Gastroesophageal sphincter (tissue), 4 donors: ENCODE data around the gene ADCY10. TPM values are rescaled to one million over a fixed set of nuclear protein-coding genes. Genes with fewer than 3 reads are reported as not detected.

Experiments used
- ATAC-seq: fragments of 150-250 bp; one replicate; pipeline ENCODE4 v1.9.1; 2016; ENCODE audit warnings: mild to moderate bottlenecking, moderate library complexity
- H3K27ac ChIP-seq, 4 donors: fragments of 200-600 bp; sonication (generic) in 3 of 4; 1 replicate in 3 of 4; 2 replicates in 1 of 4; pipeline ENCODE4 v1.5.1; 2016 to 2019
- H3K27me3 ChIP-seq: fragments of 200-600 bp; sonication (generic); one replicate; pipeline ENCODE4 v1.5.1; 2019
- H3K36me3 ChIP-seq, 2 donors: fragments of 200-600 bp; sonication (generic); one replicate each; pipeline ENCODE4 v1.5.1; 2019; ENCODE audit warnings: control low read depth in 1 of 2
- H3K4me1 ChIP-seq, 3 donors: fragments of 200-600 bp; sonication (generic); 1 replicate in 2 of 3; 2 replicates in 1 of 3; pipeline ENCODE4 v1.5.1; 2016 to 2019; ENCODE audit warnings: control low read depth in 2 of 3
- H3K4me3 ChIP-seq, 2 donors: fragments of 200-600 bp; sonication (generic); one replicate each; pipeline ENCODE4 v1.5.1; 2019; ENCODE audit warnings: mild to moderate bottlenecking in 1 of 2, moderate library complexity in 1 of 2
- H3K9me3 ChIP-seq, 3 donors: fragments of 200-600 bp; sonication (generic); one replicate each; pipeline ENCODE4 v1.5.1; 2017 to 2019; ENCODE audit warnings: control low read depth in 2 of 3
- CTCF ChIP-seq, 4 experiments: fragments of 200-600 bp in 2 of 4; fragments of 450-650 bp in 2 of 4; sonication (generic) in 1 of 4; IDR thresholded peaks; one replicate each; pipeline ENCODE4 v1.5.1; 2017 to 2019; ENCODE audit warnings: antibody characterized with exemption in 4 of 4, mild to moderate bottlenecking in 2 of 4, moderate library complexity in 2 of 4
- EP300 ChIP-seq: sonication (generic); formaldehyde crosslinking; IDR thresholded peaks from one replicate; pipeline ENCODE4 v1.6.1; 2017; ENCODE audit warnings: antibody characterized with exemption, mild to moderate bottlenecking
- POLR2A ChIP-seq, 2 donors: fragments of 450-650 bp; IDR thresholded peaks; one replicate each; pipeline ENCODE4 v1.6.1; 2017; ENCODE audit warnings: antibody characterized with exemption in 2 of 2, mild to moderate bottlenecking in 2 of 2, moderate library complexity in 1 of 2
- POLR2AphosphoS5 ChIP-seq: sonication (generic); formaldehyde crosslinking; IDR thresholded peaks from one replicate; pipeline ENCODE4 v1.6.1; 2017; ENCODE audit warnings: antibody characterized with exemption
- WGBS, 2 donors: methylation state at CpG; one replicate each; pipeline ENCODE4 v1.1.5; 2018; ENCODE audit warnings: low coverage in 1 of 2; 5-methylcytosine and 5-hydroxymethylcytosine counted together
- total RNA-seq, 4 donors: library from RNA; depleted of rRNA; stranded (reverse); fragments of >200 nt; gene quantifications; one replicate each; pipeline ENCODE4 v1.1.0, GENCODE V29; 2016

The ADCY10 gene
- total RNA-seq, 4 donors from 2014 or later: 0.12 to 0.16 TPM; not detected in 2

DNA sequence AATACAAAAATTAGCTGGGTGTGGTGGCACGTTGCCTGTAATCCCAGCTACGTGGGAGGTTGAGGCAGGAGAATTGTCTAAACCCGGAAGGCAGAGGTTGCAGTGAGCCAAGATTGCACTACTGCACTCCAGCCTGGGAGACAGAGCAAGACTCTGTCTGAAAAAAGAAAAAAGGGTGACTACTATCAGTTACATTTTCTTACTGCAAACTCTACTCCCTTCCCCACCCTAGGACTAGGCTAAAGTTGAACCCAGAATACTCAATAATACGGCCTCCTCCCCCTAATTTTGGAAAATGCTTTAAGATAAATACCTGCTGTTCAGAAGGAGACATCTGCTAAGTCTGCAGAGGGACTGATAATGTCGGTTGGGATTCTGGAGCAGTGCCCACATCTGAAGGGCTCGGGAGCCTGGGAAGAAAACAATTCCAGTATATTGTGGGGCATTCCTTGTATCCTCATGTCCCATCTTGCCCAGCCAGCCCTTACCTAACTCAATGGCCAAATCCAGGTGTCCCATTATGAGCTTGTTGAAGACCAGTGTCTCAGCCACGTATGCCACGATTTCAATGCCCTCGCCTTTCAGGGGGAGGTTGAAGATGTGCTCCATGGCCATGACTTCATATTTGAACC is 89.7 kb downstream of the ADCY10 start:
- no peak for TF ChIP-seq POLR2A (IDR thresholded peaks at IDR 0.05)
- no peak for TF ChIP-seq POLR2AphosphoS5
- no peak for TF ChIP-seq CTCF (IDR thresholded peaks at IDR 0.05)
- TF ChIP-seq EP300: no peak
- Histone ChIP-seq H3K4me3 (no peak overlapping the region), H3K27me3 (no peaks in the 10 kb centered on the region), H3K9me3 (no peaks in the 10 kb centered on the region), H3K27ac (no peak overlapping the region), H3K4me1 (peaks cover 0 to 11% (median 3%) of the 10 kb centered on the region in 3 donors), H3K36me3 (no peaks in the 10 kb centered on the region)
- WGBS, 2 donors: 67 to 78% methylated on average over 3 to 6 of the region's 9 CpGs
- no peak for ATAC-seq

DNA sequence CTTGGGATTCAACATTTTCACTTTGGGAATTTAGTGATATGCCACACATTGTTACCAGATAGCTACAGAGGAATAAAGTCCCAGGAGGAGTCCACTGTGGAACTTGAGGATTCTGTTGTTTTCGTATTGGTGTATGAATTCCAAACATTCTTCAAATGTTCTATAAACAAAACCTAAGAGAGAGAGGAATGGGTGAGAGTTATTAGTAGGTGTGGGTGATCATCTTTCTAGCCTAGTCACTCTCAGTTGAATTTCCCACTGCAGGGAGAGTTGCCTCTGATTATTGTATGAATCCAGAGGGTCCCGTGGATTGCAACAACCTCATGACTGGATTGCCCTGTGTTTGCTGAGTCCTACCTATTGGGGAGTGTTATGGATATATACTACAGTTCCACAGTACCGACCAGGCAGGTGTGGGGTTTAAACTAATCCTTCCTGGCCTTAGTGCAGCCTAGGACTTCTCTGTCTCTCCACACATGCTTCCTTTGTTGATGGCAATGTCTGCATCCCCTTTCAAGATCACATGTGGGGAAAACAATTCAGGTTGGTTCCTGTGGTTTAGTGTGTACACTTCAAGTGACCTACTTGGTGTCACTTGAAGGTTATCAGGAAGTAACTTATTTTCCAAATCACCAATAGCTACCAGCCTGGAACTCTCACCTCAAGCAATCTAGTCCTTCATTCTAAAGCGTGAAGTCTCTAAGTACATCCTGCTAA is 91.8 kb downstream of the ADCY10 start:
- Histone ChIP-seq H3K9me3 (no peaks in the 10 kb centered on the region), H3K27me3 (no peaks in the 10 kb centered on the region), H3K36me3 (no peaks in the 10 kb centered on the region), H3K4me1 (peaks cover 0 to 11% (median 3%) of the 10 kb centered on the region in 3 donors), H3K4me3 (no peak overlapping the region), H3K27ac (no peak overlapping the region)
- no peak for ATAC-seq
- TF ChIP-seq POLR2AphosphoS5: no peak
- TF ChIP-seq CTCF (IDR thresholded peaks at IDR 0.05): no peak
- WGBS, 2 donors: 60 to 77% methylated on average over 4 of the region's 4 CpGs

- TF ChIP-seq EP300 (no peak), CTCF (IDR thresholded peaks at IDR 0.05) (no peak), POLR2A (IDR thresholded peaks at IDR 0.05) (no peak), POLR2AphosphoS5 (no peak)
- no peak for ATAC-seq
- Histone ChIP-seq H3K36me3 (no peaks in the 10 kb centered on the region), H3K27ac (peak overlapping the region in 1 of 4 donors; percentile 84), H3K4me1 (peaks cover 0 to 11% (median 3%) of the 10 kb centered on the region in 3 donors), H3K27me3 (no peaks in the 10 kb centered on the region), H3K4me3 (no peak overlapping the region), H3K9me3 (peaks cover 0 to 1% (median 0%) of the 10 kb centered on the region in 3 donors)
- WGBS, 2 donors: 90 to 100% methylated on average over 5 to 6 of the region's 6 CpGs
These were observed 92.6 kb downstream of the ADCY10 start for GRCh38 chr1:167821356-167821685.

GRCh38 chr1:167820684-167821355 is 93.1 kb downstream of the ADCY10 start:
- no peak for ATAC-seq
- Histone ChIP-seq H3K9me3 (peaks cover 0 to 6% (median 0%) of the 10 kb centered on the region in 3 donors), H3K36me3 (no peaks in the 10 kb centered on the region), H3K27me3 (no peaks in the 10 kb centered on the region), H3K4me3 (no peak overlapping the region), H3K4me1 (peaks cover 0 to 11% (median 3%) of the 10 kb centered on the region in 3 donors), H3K27ac (peak overlapping the region in 3 of 4 donors; percentile 81 to 87 (median 84))
- WGBS, 2 donors: 87 to 90% methylated on average over 9 to 11 of the region's 12 CpGs
- TF ChIP-seq POLR2AphosphoS5: no peak
- no peak for TF ChIP-seq CTCF (IDR thresholded peaks at IDR 0.05)
- no peak for TF ChIP-seq POLR2A (IDR thresholded peaks at IDR 0.05)
- TF ChIP-seq EP300: no peak
